ENCODE measurements around the gene TASP1.
"Not testable (repeated sequence)": the region's sequence is repeated elsewhere in the genome, so short reads cannot be mapped to it uniquely, and the experiment has no call there.

Gene TASP1

GRCh38 chr20:13403453-13403852 lies 235.3 kb downstream of the TASP1 start:
- no peak for DNase-seq (ENCODE audit: low read depth in 3 of 3, low spot score in 1 of 3)

- DNase-seq (ENCODE audit: low read depth in 3 of 3, low spot score in 1 of 3) = no peak
Measured at GRCh38 chr20:13402986-13403385, 235.7 kb downstream of the TASP1 start.

GRCh38 chr20:13402171-13402760 lies 236.5 kb downstream of the TASP1 start:
- no peak for DNase-seq (ENCODE audit: low read depth in 3 of 3, low spot score in 1 of 3)

- DNase-seq (ENCODE audit: low read depth in 3 of 3, low spot score in 1 of 3) = no peak
Measured at GRCh38 chr20:13401596-13401995, 237.1 kb downstream of the TASP1 start.

GRCh38 chr20:13400453-13400852 lies 238.3 kb downstream of the TASP1 start:
- DNase-seq (ENCODE audit: low read depth in 3 of 3, low spot score in 1 of 3) = no peak

GRCh38 chr20:13397300-13397724 lies 241.4 kb downstream of the TASP1 start:
- DNase-seq (ENCODE audit: low read depth in 3 of 3, low spot score in 1 of 3) = no peak

GRCh38 chr20:13396826-13397225 lies 241.9 kb downstream of the TASP1 start:
- DNase-seq (ENCODE audit: low read depth in 3 of 3, low spot score in 1 of 3) = no peak

GRCh38 chr20:13396022-13396421 lies 242.7 kb downstream of the TASP1 start:
- DNase-seq (ENCODE audit: low read depth in 3 of 3, low spot score in 1 of 3) = no peak

- no peak for DNase-seq (ENCODE audit: low read depth in 3 of 3, low spot score in 1 of 3)
Measured at GRCh38 chr20:13395232-13395631, 243.5 kb downstream of the TASP1 start.

GRCh38 chr20:13392391-13392790 lies 246.3 kb downstream of the TASP1 start:
- DNase-seq (ENCODE audit: low read depth in 3 of 3, low spot score in 1 of 3) = no peak

GRCh38 chr20:13389115-13389514 lies 249.6 kb downstream of the TASP1 start:
- no peak for DNase-seq (ENCODE audit: low read depth in 3 of 3, low spot score in 1 of 3)

GRCh38 chr20:13384132-13384531 lies 254.6 kb downstream of the TASP1 start:
- DNase-seq (ENCODE audit: low read depth in 3 of 3, low spot score in 1 of 3) = no peak

- no peak for DNase-seq (ENCODE audit: low read depth in 3 of 3, low spot score in 1 of 3)
Measured at GRCh38 chr20:13382786-13383185, 255.9 kb downstream of the TASP1 start.

GRCh38 chr20:13380497-13381229 lies 258.1 kb downstream of the TASP1 start:
- DNase-seq (ENCODE audit: low read depth in 3 of 3, low spot score in 1 of 3) = not testable (repeated sequence)

- DNase-seq (ENCODE audit: low read depth in 3 of 3, low spot score in 1 of 3) = no peak
Measured at GRCh38 chr20:13373400-13373799, 265.3 kb downstream of the TASP1 start.

- DNase-seq (ENCODE audit: low read depth in 3 of 3, low spot score in 1 of 3) = no peak
Measured at GRCh38 chr20:13364278-13365170, 274.2 kb downstream of the TASP1 start.

- DNase-seq (ENCODE audit: low read depth in 3 of 3, low spot score in 1 of 3) = no peak
Measured at GRCh38 chr20:13363473-13363872, 275.3 kb downstream of the TASP1 start.

- DNase-seq (ENCODE audit: low read depth in 3 of 3, low spot score in 1 of 3) = not testable (repeated sequence)
Measured at GRCh38 chr20:13362165-13362564, 276.6 kb downstream of the TASP1 start.

GRCh38 chr20:13358936-13359335 lies 279.8 kb downstream of the TASP1 start:
- not testable (repeated sequence) for DNase-seq (ENCODE audit: low read depth in 3 of 3, low spot score in 1 of 3)

GRCh38 chr20:13357782-13358181 lies 280.9 kb downstream of the TASP1 start:
- not testable (repeated sequence) for DNase-seq (ENCODE audit: low read depth in 3 of 3, low spot score in 1 of 3)

- DNase-seq (ENCODE audit: low read depth in 3 of 3, low spot score in 1 of 3) = no peak
Measured at GRCh38 chr20:13356591-13356990, 282.1 kb downstream of the TASP1 start.
